IPS DF 19.7 (cell line): ENCODE results near the gene COL4A2.
A peak's percentile ranks its signal among the peaks of the same experiment; 100 is the strongest.

Experiments
- DNase-seq: peaks from one replicate; pipeline ENCODE4 v3.0.0-alpha.2; 2013; ENCODE audit warnings: low read depth, low spot score

COL4A2 gene

DNA sequence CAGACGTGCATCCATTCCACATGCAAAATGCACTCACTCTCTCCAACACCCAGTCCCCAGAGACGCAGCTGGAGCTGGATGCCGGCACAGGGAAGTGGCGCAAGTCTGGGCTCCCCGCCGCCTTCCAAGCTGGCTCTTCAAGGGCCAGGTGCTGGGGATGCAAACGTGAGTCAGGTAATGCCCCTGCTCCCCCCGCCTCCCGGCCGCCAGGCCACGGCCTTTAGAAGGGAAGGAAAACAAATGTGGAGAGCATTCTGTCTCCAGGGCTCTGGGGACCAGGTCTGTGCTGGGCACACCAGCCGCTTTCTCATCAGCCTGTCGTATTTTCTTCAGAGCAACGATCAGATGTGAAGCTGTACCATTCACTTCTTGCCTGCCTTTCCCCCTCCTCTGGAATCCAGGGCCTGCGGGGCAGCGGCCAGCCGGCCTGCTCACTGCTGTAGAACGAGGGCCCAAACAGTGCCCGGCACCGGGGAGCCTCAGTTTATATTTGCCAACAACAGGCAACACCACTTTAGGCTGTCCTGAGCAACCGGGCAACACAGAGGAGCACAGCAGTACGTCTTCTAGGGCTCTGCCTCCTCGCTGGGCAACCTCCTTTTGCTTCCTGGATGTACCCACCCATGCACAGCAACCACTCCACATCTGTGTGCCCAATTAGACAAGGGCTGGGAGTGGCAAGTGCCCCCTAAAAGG is 250.7 kb downstream of the COL4A2 start:
- DNase-seq: no peak

DNA sequence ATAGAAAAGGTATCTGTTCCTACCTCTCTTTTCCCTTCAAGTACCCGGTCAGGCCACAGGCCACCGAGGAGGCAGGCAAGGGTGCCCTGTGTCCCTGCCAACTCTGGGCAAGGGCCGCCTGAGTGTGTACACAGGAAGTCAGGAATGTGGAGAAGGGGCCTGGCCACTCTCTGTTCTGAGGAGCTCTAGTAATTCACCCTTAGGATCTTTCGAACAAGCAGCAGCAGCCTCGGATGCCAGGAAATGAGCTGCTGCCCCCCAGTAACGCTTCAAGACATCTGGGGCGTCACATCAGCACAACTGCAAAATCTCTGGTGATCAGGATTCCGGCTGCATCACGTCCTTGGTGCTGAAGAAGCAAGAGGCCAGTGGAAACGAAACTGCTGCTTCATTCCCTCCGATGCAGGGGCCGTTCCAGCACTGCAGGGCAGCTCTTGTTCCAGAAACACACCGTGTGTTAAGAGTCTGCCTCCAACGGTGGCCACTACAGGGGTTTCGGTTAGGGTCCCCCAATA is 252.4 kb downstream of the COL4A2 start:
- no peak for DNase-seq

- no peak for DNase-seq
These were observed 252.9 kb downstream of the COL4A2 start for GRCh38 chr13:110559986-110560385.

GRCh38 chr13:110560601-110561343 is 253.7 kb downstream of the COL4A2 start:
- DNase-seq: no peak

DNA sequence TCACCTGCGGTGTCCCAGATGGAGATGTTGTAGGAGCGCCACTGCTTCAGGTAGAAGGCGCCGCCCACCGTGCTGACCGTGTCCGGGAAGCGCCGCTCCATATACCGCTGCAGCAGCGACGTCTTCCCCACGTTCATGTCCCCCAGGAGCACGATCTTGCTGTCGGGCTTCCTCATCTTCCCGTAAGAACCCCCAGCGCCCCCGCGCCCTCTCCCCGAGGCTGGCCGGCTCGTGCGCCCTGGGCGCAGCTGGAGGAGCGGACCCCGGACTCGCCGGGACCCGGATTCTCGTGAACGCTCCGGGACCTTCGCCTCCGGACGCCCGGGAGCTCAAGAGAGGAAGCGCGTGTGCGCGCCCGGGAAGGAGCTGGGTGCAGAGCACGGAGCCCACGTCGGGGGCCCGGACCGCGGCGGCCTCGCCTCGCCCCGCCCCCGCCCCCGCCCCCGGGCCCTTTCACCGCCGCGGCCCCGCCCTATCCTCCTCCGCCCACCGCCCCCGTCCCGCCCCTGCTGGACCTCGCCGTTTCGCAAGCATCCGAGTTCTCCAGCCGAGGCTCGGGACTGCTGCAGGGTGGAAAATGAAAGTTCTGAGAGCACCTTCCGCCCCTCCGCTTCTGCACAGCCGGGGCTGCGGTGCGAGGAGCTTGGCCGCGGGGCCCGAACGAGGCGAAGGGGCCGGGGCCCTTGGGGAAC is 254.4 kb downstream of the COL4A2 start, which contains the start of gene RAB20:
Gene RAB20, minus strand, starts transcription at position 379 of the 692 bp plus-strand sequence. Its CDS starts 203 bp downstream, at position 176.
- DNase-seq: peak; percentile 25

DNA sequence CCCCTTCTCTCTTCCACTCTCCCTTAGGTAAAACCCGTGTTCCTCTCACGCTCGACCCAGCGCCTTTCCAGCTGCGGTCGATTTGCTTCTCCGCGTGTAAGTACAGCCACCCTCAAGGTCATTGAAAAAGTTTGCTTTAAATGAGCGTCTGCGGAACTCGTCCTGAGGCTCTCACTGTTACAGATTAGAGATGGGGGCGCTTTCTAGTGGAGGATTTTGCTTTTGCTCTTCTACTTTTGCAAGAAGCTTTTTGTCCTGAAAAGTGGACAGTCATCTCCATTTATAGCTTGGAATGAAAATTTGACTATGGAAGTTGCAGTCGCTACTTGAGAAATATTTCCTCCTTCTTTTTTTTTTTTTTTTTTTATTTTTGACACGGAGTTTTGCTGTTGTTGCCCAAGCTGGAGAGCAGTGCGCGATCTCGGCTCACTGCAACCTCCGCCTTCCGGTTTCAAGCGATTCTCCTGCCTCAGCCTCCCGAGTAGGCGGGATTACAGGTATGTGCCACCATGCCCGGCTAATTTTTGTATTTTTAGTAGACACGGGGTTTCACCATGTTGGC is 255.0 kb downstream of the COL4A2 start:
- DNase-seq: no peak
